ENCODE measurements around the gene STPG2. TPM values are rescaled to one million over a fixed set of nuclear protein-coding genes. Genes with fewer than 3 reads are reported as not detected.
"Not testable (repeated sequence)": the region's sequence is repeated elsewhere in the genome, so short reads cannot be mapped to it uniquely, and the experiment has no call there.

STPG2 gene
- total RNA-seq, 5 donors from 2014 or later (not counting 1 experiment from before 2014, with no cell fraction given): 0.19 to 0.35 (median 0.26) TPM; not detected in 2

DNA sequence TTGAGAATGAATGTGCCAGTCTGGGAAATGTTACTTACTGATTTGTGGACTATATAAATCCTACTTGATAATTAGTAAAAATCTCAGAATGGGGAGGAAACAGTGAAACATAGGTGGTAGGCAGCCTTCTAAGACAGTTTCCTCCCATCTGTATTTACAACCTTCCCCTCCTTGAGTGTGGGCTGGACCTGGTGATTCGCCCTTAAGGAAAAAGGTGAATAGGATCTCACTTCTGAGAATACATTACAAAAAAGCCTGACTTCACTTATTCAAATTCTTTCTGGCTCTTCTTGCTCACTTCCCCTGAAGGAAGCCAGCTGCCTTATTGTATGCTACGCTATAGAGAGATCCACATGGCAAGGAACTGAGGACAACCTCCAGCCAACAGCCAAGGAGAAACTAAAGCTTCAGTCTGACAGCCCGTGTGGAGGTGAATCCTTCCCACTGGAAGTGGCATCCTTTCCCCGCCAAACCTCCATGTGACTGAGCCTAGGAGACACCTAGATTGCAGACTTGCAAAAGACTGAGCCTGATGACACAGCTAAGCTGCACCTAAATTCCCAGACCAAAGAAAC is 585.0 kb downstream of the STPG2 start:
- Histone ChIP-seq H3K4me1 (ENCODE audit: control insufficient read depth in 1 of 2, extremely low read depth in 1 of 2, insufficient read depth in 2 of 2, low read length in 2 of 2) (no peaks in the 10 kb centered on the region), H3K36me3 (ENCODE audit: control insufficient read depth in 2 of 2, extremely low read depth in 1 of 2, insufficient read depth in 1 of 2, low read length in 1 of 2) (no peaks in the 10 kb centered on the region), H3K9me3 (no peaks in the 10 kb centered on the region), H3K27me3 (replicated peaks in 1 of 2; ENCODE audit: control insufficient read depth in 2 of 2, extremely low read depth in 1 of 2, insufficient read depth in 2 of 2, low read length in 1 of 2) (no peaks in the 10 kb centered on the region), H3K4me3 (ENCODE audit: control insufficient read depth in 1 of 2, extremely low read depth in 1 of 2, low read length in 1 of 2) (no peak overlapping the region), H3K27ac (ENCODE audit: low read length) (no peak overlapping the region)
- Mint-ChIP-seq H3K27me3 (no peaks in the 10 kb centered on the region), H3K27ac (no peak overlapping the region), H3K36me3 (no peaks in the 10 kb centered on the region), H3K4me1 (no peaks in the 10 kb centered on the region), H3K4me3 (no peak overlapping the region), H3K9me3 (peaks cover 2 to 24% (median 19%) of the 10 kb centered on the region in 3 donors)
- DNase-seq: no peak
- ChIA-PET POLR2A (no interaction called here), CTCF (no interaction called here)
- whole genome bisulfite sequencing (ENCODE audit: insufficient coverage): 100% methylated on average over 1 of the region's 4 CpGs
- no peak for ATAC-seq (replicated peaks in 1 of 4)

DNA sequence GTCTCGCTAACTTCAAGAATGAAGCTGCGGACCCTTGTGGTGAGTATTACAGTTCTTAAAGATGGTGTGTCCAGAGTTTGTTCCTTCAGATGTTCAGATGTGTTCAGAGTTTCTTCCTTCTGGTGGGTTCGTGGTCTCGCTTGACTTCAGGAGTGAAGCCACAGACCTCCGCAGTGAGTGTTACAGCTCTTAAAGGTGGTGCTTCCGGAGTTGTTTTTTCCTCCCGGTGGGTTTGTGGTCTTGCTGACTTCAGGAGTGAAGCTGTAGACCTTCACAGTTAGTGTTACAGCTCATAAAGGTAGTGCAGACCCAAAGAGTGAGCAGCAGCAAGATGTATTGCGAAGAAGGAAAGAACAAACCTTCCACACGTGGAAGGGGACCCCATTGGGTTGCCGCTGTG is 592.6 kb downstream of the STPG2 start:
- H3K27me3 ChIP-seq (replicated peaks in 1 of 2; ENCODE audit: control insufficient read depth in 2 of 2, extremely low read depth in 1 of 2, insufficient read depth in 2 of 2, low read length in 1 of 2); POLR2A ChIA-PET; H3K27me3 Mint-ChIP-seq; H3K36me3 Mint-ChIP-seq; H3K4me3 Mint-ChIP-seq; DNase-seq; H3K4me3 ChIP-seq (ENCODE audit: control insufficient read depth in 1 of 2, extremely low read depth in 1 of 2, low read length in 1 of 2); H3K27ac ChIP-seq (ENCODE audit: low read length); H3K36me3 ChIP-seq (ENCODE audit: control insufficient read depth in 2 of 2, extremely low read depth in 1 of 2, insufficient read depth in 1 of 2, low read length in 1 of 2); H3K4me1 ChIP-seq (ENCODE audit: control insufficient read depth in 1 of 2, extremely low read depth in 1 of 2, insufficient read depth in 2 of 2, low read length in 2 of 2); H3K27ac Mint-ChIP-seq; CTCF ChIA-PET; H3K9me3 ChIP-seq; H3K4me1 Mint-ChIP-seq; ATAC-seq (replicated peaks in 1 of 4): not testable (repeated sequence)
- 73% methylated on average over 6 of the region's 10 CpGs for WGBS (ENCODE audit: insufficient coverage)
- peaks cover 7 to 11% (median 8%) of the 10 kb centered on the region in 3 donors for H3K9me3 Mint-ChIP-seq

DNA sequence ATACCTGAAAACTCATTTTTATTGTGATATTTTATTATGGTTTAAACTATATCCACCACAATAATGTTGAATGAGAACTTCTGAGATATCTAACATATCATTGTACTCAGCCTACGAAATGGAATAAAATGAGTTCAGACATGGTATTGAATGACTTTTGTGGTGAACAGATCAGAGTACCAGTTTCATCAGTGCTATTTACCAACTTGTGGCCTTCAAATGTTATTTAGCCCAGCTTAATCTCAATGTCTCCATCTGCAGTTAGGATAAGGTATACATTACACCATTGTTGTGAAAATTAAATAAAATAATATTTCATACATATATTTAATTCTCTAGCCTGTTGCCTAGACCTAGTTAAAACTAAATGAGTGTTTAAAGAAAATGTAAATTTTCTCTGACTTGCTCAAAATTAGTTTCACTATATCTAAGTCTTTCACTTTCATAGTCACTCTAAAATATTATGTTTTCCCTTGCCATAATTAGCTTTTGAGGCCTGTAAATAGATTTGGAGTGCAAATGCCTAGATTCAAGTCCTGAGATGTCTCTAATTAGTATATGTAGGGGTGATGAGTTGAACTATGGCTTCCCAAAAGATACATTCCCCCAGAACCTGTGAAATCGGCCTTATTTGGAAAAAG is 594.2 kb downstream of the STPG2 start:
- H3K9me3 ChIP-seq: no peaks in the 10 kb centered on the region
- no peaks in the 10 kb centered on the region for H3K36me3 ChIP-seq (ENCODE audit: control insufficient read depth in 2 of 2, extremely low read depth in 1 of 2, insufficient read depth in 1 of 2, low read length in 1 of 2)
- no peak overlapping the region for H3K27ac Mint-ChIP-seq
- H3K4me1 ChIP-seq (ENCODE audit: control insufficient read depth in 1 of 2, extremely low read depth in 1 of 2, insufficient read depth in 2 of 2, low read length in 2 of 2): no peaks in the 10 kb centered on the region
- no peaks in the 10 kb centered on the region for H3K4me1 Mint-ChIP-seq
- H3K4me3 Mint-ChIP-seq: no peak overlapping the region
- H3K27me3 Mint-ChIP-seq: no peaks in the 10 kb centered on the region
- no peak overlapping the region for H3K4me3 ChIP-seq (ENCODE audit: control insufficient read depth in 1 of 2, extremely low read depth in 1 of 2, low read length in 1 of 2)
- no CpG with 5 or more reads among the region's 2 CpGs for WGBS (ENCODE audit: insufficient coverage)
- POLR2A ChIA-PET: no interaction called here
- no peak overlapping the region for H3K27ac ChIP-seq (ENCODE audit: low read length)
- CTCF ChIA-PET: interaction anchor here in 1 of 2 donors (0.7 kb wide), 1 partner anchor 137 kb away, joined by 3 read pairs; no protein-coding TSS in a partner anchor
- ATAC-seq (replicated peaks in 1 of 4) (no peak), DNase-seq (no peak)
- peaks cover 7 to 11% (median 9%) of the 10 kb centered on the region in 3 donors for H3K9me3 Mint-ChIP-seq
- no peaks in the 10 kb centered on the region for H3K27me3 ChIP-seq (replicated peaks in 1 of 2; ENCODE audit: control insufficient read depth in 2 of 2, extremely low read depth in 1 of 2, insufficient read depth in 2 of 2, low read length in 1 of 2)
- H3K36me3 Mint-ChIP-seq: no peaks in the 10 kb centered on the region

DNA sequence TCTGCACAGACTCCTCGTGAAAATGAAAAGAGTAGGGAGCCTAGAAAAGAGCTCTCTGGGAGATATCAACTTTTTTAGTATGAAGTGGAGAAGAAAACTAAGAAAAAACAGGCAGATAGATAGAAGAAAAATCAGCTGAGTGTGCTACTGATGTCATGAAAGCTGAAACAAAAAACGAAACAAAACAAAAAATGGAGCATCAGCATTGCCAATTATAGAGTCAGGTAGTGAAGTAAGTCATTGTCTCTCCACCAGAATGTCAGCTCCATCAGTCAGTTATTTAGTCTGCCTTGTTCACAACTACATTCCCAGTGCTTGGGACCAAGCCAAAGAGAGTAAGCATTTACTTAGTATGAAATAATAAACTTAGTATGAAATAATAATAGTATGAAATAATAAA is 595.1 kb downstream of the STPG2 start:
- ChIA-PET CTCF (no interaction called here), POLR2A (no interaction called here)
- Mint-ChIP-seq H3K4me3 (no peak overlapping the region), H3K36me3 (no peaks in the 10 kb centered on the region), H3K27me3 (no peaks in the 10 kb centered on the region), H3K4me1 (no peaks in the 10 kb centered on the region), H3K27ac (no peak overlapping the region), H3K9me3 (peaks cover 9 to 14% (median 12%) of the 10 kb centered on the region in 3 donors)
- no peaks in the 10 kb centered on the region for H3K36me3 ChIP-seq (ENCODE audit: control insufficient read depth in 2 of 2, extremely low read depth in 1 of 2, insufficient read depth in 1 of 2, low read length in 1 of 2)
- no peaks in the 10 kb centered on the region for H3K9me3 ChIP-seq
- WGBS (ENCODE audit: insufficient coverage): no CpG with 5 or more reads among the region's 2 CpGs
- no peak overlapping the region for H3K4me3 ChIP-seq (ENCODE audit: control insufficient read depth in 1 of 2, extremely low read depth in 1 of 2, low read length in 1 of 2)
- H3K4me1 ChIP-seq (ENCODE audit: control insufficient read depth in 1 of 2, extremely low read depth in 1 of 2, insufficient read depth in 2 of 2, low read length in 2 of 2): no peaks in the 10 kb centered on the region
- ATAC-seq (replicated peaks in 1 of 4) (no peak), DNase-seq (no peak)
- no peaks in the 10 kb centered on the region for H3K27me3 ChIP-seq (replicated peaks in 1 of 2; ENCODE audit: control insufficient read depth in 2 of 2, extremely low read depth in 1 of 2, insufficient read depth in 2 of 2, low read length in 1 of 2)
- no peak overlapping the region for H3K27ac ChIP-seq (ENCODE audit: low read length)

DNA sequence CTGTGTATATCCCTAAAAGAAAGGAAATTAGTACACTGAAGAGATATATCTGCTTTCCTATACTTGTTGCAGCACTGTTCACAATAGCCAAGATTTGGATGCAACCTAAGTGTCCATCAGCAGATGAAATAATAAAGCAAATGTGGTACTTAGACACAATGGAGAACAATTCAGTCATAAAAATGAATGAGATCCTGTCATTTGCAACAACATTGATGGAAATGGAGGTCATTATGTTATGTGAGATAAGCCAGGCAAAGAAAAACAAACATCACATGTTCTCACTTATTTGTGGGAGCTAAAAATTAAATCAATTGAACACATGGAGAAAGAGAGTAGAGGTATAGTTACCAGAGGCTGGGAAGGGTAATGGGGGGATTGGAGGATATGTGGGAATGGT is 611.9 kb downstream of the STPG2 start:
- no peaks in the 10 kb centered on the region for H3K9me3 ChIP-seq
- no peak overlapping the region for H3K4me3 ChIP-seq (ENCODE audit: control insufficient read depth in 1 of 2, extremely low read depth in 1 of 2, low read length in 1 of 2)
- Mint-ChIP-seq H3K4me3 (no peak overlapping the region), H3K4me1 (no peaks in the 10 kb centered on the region), H3K9me3 (peaks cover 0 to 16% (median 9%) of the 10 kb centered on the region in 3 donors), H3K36me3 (no peaks in the 10 kb centered on the region), H3K27me3 (no peaks in the 10 kb centered on the region), H3K27ac (no peak overlapping the region)
- no peaks in the 10 kb centered on the region for H3K36me3 ChIP-seq (ENCODE audit: control insufficient read depth in 2 of 2, extremely low read depth in 1 of 2, insufficient read depth in 1 of 2, low read length in 1 of 2)
- DNase-seq: no peak
- no peaks in the 10 kb centered on the region for H3K27me3 ChIP-seq (replicated peaks in 1 of 2; ENCODE audit: control insufficient read depth in 2 of 2, extremely low read depth in 1 of 2, insufficient read depth in 2 of 2, low read length in 1 of 2)
- ATAC-seq (replicated peaks in 1 of 4): no peak
- H3K27ac ChIP-seq (ENCODE audit: low read length): no peak overlapping the region
- ChIA-PET CTCF (no interaction called here), POLR2A (no interaction called here)
- no peaks in the 10 kb centered on the region for H3K4me1 ChIP-seq (ENCODE audit: control insufficient read depth in 1 of 2, extremely low read depth in 1 of 2, insufficient read depth in 2 of 2, low read length in 2 of 2)

DNA sequence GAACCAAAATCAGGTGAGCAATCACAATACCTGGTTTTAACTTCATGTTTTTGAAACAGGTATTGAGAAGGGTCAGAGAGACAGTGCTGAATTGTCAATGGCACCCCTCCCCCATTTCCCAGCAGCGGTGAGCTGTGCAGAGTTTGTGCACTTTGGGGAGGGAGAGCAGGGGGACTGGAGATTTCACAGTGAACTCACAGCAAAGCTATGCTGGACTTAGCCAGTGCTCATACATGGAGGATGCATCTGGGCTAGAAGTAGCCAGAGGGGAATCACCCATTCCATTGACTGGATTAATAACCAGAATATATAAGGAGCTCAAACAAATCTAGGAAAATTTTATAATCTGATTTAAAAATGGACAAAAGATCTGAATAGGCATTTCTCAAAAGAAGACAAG is 612.6 kb downstream of the STPG2 start:
- Mint-ChIP-seq H3K4me1 (no peaks in the 10 kb centered on the region), H3K9me3 (peaks cover 0 to 16% (median 12%) of the 10 kb centered on the region in 3 donors), H3K4me3 (no peak overlapping the region), H3K27ac (no peak overlapping the region), H3K36me3 (no peaks in the 10 kb centered on the region), H3K27me3 (no peaks in the 10 kb centered on the region)
- Histone ChIP-seq H3K27me3 (replicated peaks in 1 of 2; ENCODE audit: control insufficient read depth in 2 of 2, extremely low read depth in 1 of 2, insufficient read depth in 2 of 2, low read length in 1 of 2) (no peaks in the 10 kb centered on the region), H3K27ac (ENCODE audit: low read length) (no peak overlapping the region), H3K4me1 (ENCODE audit: control insufficient read depth in 1 of 2, extremely low read depth in 1 of 2, insufficient read depth in 2 of 2, low read length in 2 of 2) (no peaks in the 10 kb centered on the region), H3K36me3 (ENCODE audit: control insufficient read depth in 2 of 2, extremely low read depth in 1 of 2, insufficient read depth in 1 of 2, low read length in 1 of 2) (no peaks in the 10 kb centered on the region), H3K9me3 (no peaks in the 10 kb centered on the region), H3K4me3 (ENCODE audit: control insufficient read depth in 1 of 2, extremely low read depth in 1 of 2, low read length in 1 of 2) (no peak overlapping the region)
- ATAC-seq (replicated peaks in 1 of 4): no peak
- ChIA-PET CTCF (no interaction called here), POLR2A (no interaction called here)
- DNase-seq: no peak
- no CpG with 5 or more reads among the region's 1 CpG for WGBS (ENCODE audit: insufficient coverage)

DNA sequence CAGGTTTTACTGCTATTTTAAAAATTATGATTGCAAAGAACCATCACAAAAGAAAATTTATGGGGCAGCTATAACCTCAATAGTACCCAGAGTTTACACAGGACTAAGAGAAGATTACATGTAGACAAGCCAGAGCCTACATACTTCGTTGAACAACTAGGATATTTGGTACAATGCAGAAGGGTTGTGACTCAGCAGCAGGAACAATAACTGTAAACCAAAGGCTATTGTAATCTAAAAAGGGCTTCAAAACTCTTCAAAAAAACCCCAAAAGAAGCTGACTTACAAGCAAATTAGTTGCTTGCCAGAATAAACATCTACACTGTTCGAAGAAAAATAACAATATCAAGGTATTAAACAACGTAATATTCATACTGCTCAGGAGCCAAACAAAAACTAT is 618.0 kb downstream of the STPG2 start:
- no peaks in the 10 kb centered on the region for H3K36me3 ChIP-seq (ENCODE audit: control insufficient read depth in 2 of 2, extremely low read depth in 1 of 2, insufficient read depth in 1 of 2, low read length in 1 of 2)
- ChIA-PET POLR2A (no interaction called here), CTCF (no interaction called here)
- ATAC-seq (replicated peaks in 1 of 4) (no peak), DNase-seq (no peak)
- H3K4me1 Mint-ChIP-seq: no peaks in the 10 kb centered on the region
- H3K4me1 ChIP-seq (ENCODE audit: control insufficient read depth in 1 of 2, extremely low read depth in 1 of 2, insufficient read depth in 2 of 2, low read length in 2 of 2): no peaks in the 10 kb centered on the region
- 80% methylated on average over 1 of the region's 3 CpGs for WGBS (ENCODE audit: insufficient coverage)
- no peak overlapping the region for H3K27ac ChIP-seq (ENCODE audit: low read length)
- peaks cover 0 to 18% (median 16%) of the 10 kb centered on the region in 3 donors for H3K9me3 Mint-ChIP-seq
- H3K27me3 ChIP-seq (replicated peaks in 1 of 2; ENCODE audit: control insufficient read depth in 2 of 2, extremely low read depth in 1 of 2, insufficient read depth in 2 of 2, low read length in 1 of 2): no peaks in the 10 kb centered on the region
- H3K4me3 Mint-ChIP-seq: no peak overlapping the region
- H3K27me3 Mint-ChIP-seq: no peaks in the 10 kb centered on the region
- H3K9me3 ChIP-seq: no peaks in the 10 kb centered on the region
- no peaks in the 10 kb centered on the region for H3K36me3 Mint-ChIP-seq
- no peak overlapping the region for H3K27ac Mint-ChIP-seq
- no peak overlapping the region for H3K4me3 ChIP-seq (ENCODE audit: control insufficient read depth in 1 of 2, extremely low read depth in 1 of 2, low read length in 1 of 2)

Measured in T-cell (primary cell).